ENCODE results near the gene HOXB2.

DNA sequence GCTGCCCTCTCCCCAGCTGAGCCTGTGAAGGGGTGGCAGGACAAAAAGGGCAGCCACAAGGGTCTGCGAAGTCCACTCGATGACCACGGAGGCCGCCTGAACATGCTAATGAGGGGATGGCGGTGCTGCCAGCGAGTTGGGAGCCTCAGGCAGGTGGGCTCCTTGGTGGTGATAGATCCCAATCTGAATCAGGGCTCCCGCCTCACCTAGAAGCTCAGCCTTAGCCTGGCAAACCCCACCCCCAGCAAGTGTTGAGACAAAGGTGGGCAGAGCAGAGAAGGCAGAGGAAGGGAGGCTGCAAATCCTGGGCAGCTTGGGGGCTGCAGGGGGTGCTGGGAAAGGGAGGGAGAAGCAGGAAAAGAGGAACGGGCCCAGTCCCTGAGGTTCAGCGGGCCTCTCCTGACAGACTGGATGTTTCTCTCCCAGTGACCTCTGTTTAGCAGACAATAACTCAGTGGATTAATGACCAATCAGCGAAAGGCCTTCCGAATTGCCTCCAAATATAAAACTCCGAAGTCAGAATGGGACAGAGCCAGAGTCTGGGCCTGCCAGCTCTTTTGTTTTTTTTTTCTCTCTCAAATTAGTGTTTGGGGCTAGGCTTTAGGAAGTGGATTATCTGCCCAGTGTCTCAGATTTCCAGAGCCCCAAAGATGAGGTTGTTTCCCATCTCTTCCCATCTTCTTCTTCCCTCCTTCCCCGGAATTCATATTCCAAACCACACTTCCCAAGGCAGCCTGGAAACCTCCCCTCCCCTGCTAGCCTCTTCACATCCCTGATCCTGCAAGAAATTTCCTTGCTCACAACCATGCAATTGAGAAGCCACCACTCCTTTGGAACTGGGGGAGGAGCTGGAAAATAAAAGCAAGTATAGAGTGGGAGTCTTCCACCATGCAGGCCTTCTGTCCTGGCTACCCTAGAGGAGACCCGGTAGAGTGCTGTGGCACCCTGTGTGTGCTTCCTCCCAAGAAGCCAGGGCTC lies 15.2 kb upstream of the HOXB2 start:
- TF ChIP-seq, protein P1, sequence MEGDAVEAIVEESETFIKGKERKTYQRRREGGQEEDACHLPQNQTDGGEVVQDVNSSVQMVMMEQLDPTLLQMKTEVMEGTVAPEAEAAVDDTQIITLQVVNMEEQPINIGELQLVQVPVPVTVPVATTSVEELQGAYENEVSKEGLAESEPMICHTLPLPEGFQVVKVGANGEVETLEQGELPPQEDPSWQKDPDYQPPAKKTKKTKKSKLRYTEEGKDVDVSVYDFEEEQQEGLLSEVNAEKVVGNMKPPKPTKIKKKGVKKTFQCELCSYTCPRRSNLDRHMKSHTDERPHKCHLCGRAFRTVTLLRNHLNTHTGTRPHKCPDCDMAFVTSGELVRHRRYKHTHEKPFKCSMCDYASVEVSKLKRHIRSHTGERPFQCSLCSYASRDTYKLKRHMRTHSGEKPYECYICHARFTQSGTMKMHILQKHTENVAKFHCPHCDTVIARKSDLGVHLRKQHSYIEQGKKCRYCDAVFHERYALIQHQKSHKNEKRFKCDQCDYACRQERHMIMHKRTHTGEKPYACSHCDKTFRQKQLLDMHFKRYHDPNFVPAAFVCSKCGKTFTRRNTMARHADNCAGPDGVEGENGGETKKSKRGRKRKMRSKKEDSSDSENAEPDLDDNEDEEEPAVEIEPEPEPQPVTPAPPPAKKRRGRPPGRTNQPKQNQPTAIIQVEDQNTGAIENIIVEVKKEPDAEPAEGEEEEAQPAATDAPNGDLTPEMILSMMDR (IDR thresholded peaks at IDR 0.05): no peak
- no peak for TF ChIP-seq POLR2A (IDR thresholded peaks at IDR 0.05)

All from right lobe of liver (tissue), 4 donors.